DMS114 treated with DMSO at 0.1 percent for 48 hours (cell line): ENCODE measurements around the gene RALGDS.
"Not testable (repeated sequence)": the region's sequence is repeated elsewhere in the genome, so short reads cannot be mapped to it uniquely, and the experiment has no call there.

Source experiments
- DNase-seq: peaks from one replicate; lab custom pipeline; 2025; ENCODE audit not compliant: unreplicated experiment; lab: John Stamatoyannopoulos, UW

Gene RALGDS

GRCh38 chr9:133090752-133091385 lies 30.2 kb downstream of the RALGDS start:
- no peak for DNase-seq

- no peak for DNase-seq
These were observed 30.9 kb downstream of the RALGDS start for GRCh38 chr9:133090187-133090586.

- DNase-seq = no peak
These were observed 31.8 kb downstream of the RALGDS start for GRCh38 chr9:133089271-133089671.

- no peak for DNase-seq
These were observed 32.3 kb downstream of the RALGDS start for GRCh38 chr9:133088756-133089155.

- no peak for DNase-seq
These were observed 32.8 kb downstream of the RALGDS start for GRCh38 chr9:133088146-133088750.

DNA sequence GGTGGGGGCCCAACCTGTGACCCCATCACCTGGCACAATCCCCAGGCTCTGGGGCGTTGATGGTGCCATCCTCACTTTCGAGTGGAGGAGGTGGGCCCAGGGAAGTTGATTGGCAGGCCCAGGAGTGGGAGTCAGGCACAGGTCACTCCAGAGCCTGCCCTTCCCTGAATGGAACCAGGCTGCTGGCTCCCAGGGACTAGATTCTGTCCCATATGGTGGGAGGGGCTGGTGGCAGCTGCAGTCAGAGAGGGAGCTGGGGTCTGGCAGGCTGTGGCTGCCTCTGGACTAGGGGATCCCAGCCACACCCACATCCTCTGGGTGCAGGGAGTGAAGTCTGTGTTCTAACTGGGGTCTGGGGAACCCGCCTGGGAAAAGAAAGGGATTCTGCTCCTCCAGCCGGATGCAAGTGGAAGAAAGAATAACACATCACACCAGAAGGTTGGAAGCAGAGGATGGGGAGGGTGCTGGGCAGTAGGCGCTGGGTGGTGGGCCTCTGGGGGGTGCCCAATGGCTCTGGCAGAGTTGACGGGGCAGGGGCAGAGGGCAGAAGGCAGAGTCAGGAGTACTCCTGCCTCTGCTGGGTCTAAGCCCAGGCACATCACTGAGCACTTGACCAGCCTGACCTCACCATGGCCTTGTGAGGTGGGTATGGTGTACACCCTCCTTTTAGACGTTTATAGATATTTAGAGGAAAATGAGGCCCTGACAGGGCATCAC lies 33.5 kb downstream of the RALGDS start:
- no peak for DNase-seq

- DNase-seq = no peak
These were observed 34.1 kb downstream of the RALGDS start for GRCh38 chr9:133086894-133087293.

- DNase-seq = not testable (repeated sequence)
These were observed 34.7 kb downstream of the RALGDS start for GRCh38 chr9:133086212-133086860.

GRCh38 chr9:133083688-133084087 lies 37.4 kb downstream of the RALGDS start:
- DNase-seq = not testable (repeated sequence)

GRCh38 chr9:133081957-133082644 lies 38.9 kb downstream of the RALGDS start:
- not testable (repeated sequence) for DNase-seq

- DNase-seq = not testable (repeated sequence)
These were observed 40.0 kb downstream of the RALGDS start for GRCh38 chr9:133080786-133081779.

- no peak for DNase-seq
These were observed 40.9 kb downstream of the RALGDS start for GRCh38 chr9:133080161-133080560.

DNA sequence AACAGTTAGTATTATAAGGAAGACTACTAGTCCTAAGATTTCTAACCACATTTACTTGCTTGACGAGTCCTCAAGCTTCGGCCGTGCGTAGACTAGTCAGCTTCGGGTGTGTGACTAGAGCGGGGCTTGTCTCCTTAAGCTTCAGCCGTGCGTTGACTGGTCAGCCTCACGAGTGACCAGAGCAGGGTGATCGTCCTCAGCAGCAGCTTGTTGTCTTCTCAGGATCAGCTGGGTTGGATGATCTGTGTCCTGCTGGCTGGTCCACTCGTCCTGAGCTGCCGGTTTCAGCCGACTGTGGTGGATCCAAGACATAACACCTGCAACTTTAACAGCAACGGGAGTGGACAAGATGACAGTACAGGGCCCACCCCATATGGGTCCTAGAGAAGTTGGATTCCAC lies 42.6 kb downstream of the RALGDS start:
- DNase-seq = no peak

DNA sequence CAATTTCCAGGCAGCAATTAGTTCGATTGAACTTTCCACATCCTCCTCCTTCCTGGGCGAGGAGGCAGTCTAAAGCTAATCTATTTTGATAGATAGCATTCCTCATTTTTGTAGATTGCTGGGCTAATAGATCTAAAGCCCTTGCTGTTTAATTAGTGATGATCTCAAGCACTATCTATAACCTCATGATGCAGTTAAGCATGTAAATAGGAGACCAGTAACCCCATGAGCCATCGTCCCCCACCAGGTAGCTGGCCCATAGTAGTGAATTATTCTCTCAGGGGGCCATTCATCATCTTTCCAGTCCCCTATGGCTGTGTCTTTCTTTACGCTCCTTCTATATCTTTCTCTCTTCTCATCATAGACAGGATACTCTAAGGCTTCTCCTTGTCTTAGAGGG lies 44.3 kb downstream of the RALGDS start:
- no peak for DNase-seq

DNA sequence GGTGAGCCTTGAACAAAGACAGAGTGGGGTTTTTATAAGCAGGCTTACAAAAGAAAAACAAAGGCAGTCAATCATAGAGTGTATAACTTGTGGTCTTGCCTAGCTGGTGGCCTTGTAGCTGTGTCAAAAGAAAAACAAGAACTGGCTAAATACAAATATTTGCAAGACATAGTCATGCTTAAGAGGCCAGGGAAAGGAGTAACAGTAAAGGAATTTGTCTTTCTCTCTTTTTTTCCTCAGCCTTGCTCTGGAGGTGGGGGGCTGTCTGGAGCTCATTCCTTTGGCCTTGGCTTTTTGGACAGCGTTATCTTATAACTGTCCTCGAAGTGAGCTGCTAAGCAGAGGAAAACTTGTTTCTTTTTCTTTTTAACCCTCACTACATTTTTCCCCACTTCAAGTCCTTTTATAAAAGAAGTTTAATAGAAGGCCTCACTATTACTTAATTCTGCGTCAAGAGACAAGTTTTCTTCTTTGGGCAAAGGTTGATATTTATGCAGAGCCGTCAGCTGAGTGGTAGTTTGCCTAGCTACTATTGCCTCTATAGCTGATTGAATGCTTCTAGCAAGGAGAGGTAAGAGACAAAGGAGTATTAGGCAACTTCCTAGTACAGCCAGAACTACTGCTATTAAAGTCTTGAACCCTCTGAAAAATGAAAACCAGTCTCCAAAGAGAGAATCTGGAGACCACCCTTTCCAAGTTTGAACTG lies 45.0 kb downstream of the RALGDS start:
- DNase-seq = no peak

DNA sequence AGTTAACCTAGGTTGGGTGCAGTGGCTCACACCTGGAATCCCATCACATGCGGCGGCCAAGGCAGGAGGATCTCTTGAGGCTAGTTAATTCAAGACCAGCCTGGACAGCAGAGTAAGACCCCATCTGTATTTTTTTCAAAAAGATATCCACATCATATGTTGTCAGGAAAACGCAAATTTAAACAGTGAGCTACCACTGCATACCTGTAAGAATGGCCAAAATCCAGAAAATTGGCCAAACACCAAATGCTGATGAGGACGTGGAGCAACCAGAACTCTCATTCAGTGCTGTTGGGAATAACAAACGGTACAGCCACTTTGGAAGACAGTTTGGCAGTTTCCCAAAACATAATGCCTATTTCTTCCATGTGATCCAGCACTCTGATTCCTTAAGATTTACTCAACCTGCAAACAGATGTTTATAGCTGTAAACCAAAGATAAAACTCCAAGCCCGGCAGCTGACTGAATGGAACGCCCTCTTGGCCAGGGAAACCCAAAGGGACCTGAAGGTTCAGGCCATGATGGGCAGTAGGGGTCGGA lies 46.9 kb downstream of the RALGDS start:
- no peak for DNase-seq

DNA sequence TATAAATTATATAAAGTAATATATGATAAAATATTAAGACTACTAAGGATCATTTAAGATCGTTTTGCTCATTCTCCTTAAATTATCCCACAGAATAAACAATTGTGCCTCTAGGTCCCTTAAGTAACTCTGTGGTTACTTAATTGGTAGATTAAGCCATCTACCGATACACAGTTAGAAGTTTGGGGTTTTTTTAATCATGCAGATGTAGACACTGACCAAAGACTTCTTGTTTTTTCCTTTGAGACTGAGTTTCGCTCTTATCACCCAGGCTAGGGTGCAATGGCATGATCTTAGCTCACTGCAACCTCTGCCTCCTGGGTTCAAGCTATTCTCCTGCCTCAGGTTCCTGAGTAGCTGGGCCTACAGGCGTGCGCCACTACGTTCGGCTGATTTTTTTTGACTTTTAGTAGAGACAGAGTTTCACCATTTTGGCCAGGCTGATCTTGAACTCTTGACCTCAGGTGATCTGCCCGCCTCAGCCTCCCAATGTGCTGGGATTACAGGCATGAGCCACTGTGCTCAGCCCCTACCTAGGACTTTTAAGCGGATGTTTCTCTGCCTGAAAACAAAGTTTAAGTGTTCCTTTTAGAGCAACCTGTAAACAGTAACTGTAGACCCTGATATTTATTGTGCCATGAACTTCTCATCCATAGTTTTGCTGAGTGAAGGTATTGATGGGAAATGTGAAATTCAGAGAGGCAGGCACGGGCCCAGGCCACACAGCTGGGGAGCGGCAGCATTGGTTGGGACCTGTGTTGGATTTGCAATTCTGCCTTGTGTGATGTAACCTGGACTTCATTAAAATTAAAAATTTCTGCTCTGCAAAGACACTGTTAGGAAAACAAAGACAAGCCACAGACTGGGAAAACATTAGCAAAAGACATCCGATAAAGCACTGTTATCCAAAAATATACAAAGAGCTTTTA lies 47.7 kb downstream of the RALGDS start:
- DNase-seq = no peak

GRCh38 chr9:133072210-133072609 lies 48.8 kb downstream of the RALGDS start:
- not testable (repeated sequence) for DNase-seq
